Measurements from ENCODE around the gene POLK.

GRCh38 chr5:75524591-75524990 lies 12.9 kb downstream of the POLK start:
- TF ChIP-seq CTCF (IDR thresholded peaks at IDR 0.05 in 8 of 11, conservative IDR thresholded peaks at IDR 0.05 in 3 of 11) (no peak), POLR2AphosphoS5 (IDR thresholded peaks at IDR 0.05) (no peak), POLR2A (IDR thresholded peaks at IDR 0.05) (no peak)
